Astrocyte of the cerebellum (primary cell): ENCODE measurements around the gene VNN1.
"Not testable (repeated sequence)": the region's sequence is repeated elsewhere in the genome, so short reads cannot be mapped to it uniquely, and the experiment has no call there.

Source experiments
- DNase-seq: peaks from one replicate; pipeline ENCODE4 v3.0.0-alpha.2; 2011; ENCODE audit warnings: low read depth
- H3K4me3 ChIP-seq: 2 replicates; pipeline ENCODE4 v1.5.1; 2011; ENCODE audit warnings: mild to moderate bottlenecking, low read depth, low read length, moderate library complexity
- in situ Hi-C: cut with HindIII; loops from 2 replicates; pipeline ENCODE4 v1.10.0; 2017; ENCODE audit warnings: low sequenced_read_pairs
- TF ChIP-seq, protein P1 (sequence below): IDR thresholded peaks from 2 replicates; pipeline ENCODE4 v1.5.1; 2012; ENCODE audit warnings: low read length, low read depth, moderate library complexity, mild to moderate bottlenecking; ENCODE audit errors: missing control alignments

Gene VNN1

DNA sequence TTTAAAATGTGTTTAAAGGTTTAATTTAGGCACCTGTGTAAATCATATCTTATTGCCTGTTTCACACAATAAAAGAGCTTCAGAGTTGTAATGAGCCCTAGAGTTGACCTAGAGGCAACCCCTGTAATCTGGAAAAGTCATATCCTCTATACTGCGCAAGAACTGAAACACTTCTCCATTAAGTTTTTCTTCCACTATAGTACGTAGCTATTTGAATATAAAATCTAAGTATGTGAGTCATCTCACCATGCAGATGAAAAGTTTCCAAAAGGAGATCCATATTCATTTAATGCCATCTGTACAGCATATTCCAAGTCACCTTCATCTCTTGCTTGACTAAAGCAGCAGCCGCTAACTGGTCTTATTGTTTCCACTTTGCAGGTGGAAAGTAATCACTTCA, 28.8 kb downstream of the VNN1 start:
- DNase-seq: no peak
- no peak overlapping the region for H3K4me3 ChIP-seq
- TF ChIP-seq, protein P1, sequence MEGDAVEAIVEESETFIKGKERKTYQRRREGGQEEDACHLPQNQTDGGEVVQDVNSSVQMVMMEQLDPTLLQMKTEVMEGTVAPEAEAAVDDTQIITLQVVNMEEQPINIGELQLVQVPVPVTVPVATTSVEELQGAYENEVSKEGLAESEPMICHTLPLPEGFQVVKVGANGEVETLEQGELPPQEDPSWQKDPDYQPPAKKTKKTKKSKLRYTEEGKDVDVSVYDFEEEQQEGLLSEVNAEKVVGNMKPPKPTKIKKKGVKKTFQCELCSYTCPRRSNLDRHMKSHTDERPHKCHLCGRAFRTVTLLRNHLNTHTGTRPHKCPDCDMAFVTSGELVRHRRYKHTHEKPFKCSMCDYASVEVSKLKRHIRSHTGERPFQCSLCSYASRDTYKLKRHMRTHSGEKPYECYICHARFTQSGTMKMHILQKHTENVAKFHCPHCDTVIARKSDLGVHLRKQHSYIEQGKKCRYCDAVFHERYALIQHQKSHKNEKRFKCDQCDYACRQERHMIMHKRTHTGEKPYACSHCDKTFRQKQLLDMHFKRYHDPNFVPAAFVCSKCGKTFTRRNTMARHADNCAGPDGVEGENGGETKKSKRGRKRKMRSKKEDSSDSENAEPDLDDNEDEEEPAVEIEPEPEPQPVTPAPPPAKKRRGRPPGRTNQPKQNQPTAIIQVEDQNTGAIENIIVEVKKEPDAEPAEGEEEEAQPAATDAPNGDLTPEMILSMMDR: no peak
- in situ Hi-C loops: no loop called here

- TF ChIP-seq, protein P1: no peak
- in situ Hi-C loops: no loop called here
- DNase-seq: no peak
- no peak overlapping the region for H3K4me3 ChIP-seq
Observed at GRCh38 chr6:132684272-132684671, 29.6 kb downstream of the VNN1 start.

DNA sequence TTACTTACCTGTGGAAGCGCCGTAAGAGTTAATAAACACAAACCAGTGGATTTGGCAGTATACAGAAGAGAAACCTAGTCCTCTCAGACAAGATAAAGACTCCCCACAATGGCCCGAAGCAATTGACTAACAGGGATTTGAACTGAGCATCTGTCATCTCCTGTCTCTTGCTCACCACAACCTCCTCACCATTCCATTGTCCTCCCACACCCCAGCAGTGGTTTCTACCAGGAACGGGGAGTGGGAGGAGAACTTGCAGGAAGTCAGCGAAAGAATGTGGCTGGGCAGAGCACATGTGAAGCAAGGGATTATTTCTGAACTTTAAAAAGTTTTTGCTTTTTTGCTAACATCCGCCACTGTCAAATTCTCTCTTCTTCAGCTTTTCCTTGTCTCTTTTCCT, 30.3 kb downstream of the VNN1 start:
- in situ Hi-C loops: no loop called here
- DNase-seq: no peak
- TF ChIP-seq, protein P1: no peak
- H3K4me3 ChIP-seq: no peak overlapping the region

- H3K4me3 ChIP-seq, in situ Hi-C loops: not testable (repeated sequence)
Observed at GRCh38 chr6:132679094-132679493, 34.8 kb downstream of the VNN1 start.

GRCh38 chr6:132675749-132676148, 38.1 kb downstream of the VNN1 start:
- TF ChIP-seq, protein P1: no peak
- in situ Hi-C loops: no loop called here
- no peak for DNase-seq
- H3K4me3 ChIP-seq: no peak overlapping the region

More at GRCh38 chr6:132679094-132679493, 34.8 kb downstream of the VNN1 start:
- not testable (repeated sequence) for DNase-seq

GRCh38 chr6:132675002-132675401, 38.9 kb downstream of the VNN1 start:
- in situ Hi-C loops: no loop called here
- no peak overlapping the region for H3K4me3 ChIP-seq
- TF ChIP-seq, protein P1: no peak
- no peak for DNase-seq

GRCh38 chr6:132673376-132674094, 40.3 kb downstream of the VNN1 start:
- H3K4me3 ChIP-seq: no peak overlapping the region
- TF ChIP-seq, protein P1: no peak
- DNase-seq: no peak
- in situ Hi-C loops: no loop called here
